Measurements from ENCODE around the gene SNED1. TPM values are rescaled to one million over a fixed set of nuclear protein-coding genes. Genes with fewer than 3 reads are reported as not detected.

Gene SNED1
- total and polyA plus RNA-seq, 4 donors, result 0.65 to 18.1 (median 2.8) TPM

- Histone ChIP-seq H3K9me3 (ENCODE audit: control insufficient read depth in 4 of 4, low read length in 3 of 4) (no peaks in the 10 kb centered on the region), H3K4me3 (ENCODE audit: low read depth in 1 of 3, low read length in 3 of 3) (no peak overlapping the region), H3K4me1 (ENCODE audit: control insufficient read depth in 4 of 4, insufficient read depth in 4 of 4, low read length in 3 of 4) (peaks cover 21 to 36% (median 26%) of the 10 kb centered on the region in 4 donors), H3K27ac (ENCODE audit: low read depth in 1 of 2, low read length in 2 of 2) (no peak overlapping the region), H3K27me3 (ENCODE audit: control insufficient read depth in 4 of 4, insufficient read depth in 4 of 4, low read length in 3 of 4) (no peaks in the 10 kb centered on the region), H3K36me3 (ENCODE audit: control insufficient read depth in 4 of 4, insufficient read depth in 3 of 4, low read depth in 1 of 4, low read length in 3 of 4) (no peaks in the 10 kb centered on the region), H3K9ac (ENCODE audit: low read depth in 1 of 2, low read length in 2 of 2) (no peak overlapping the region)
- WGBS, result 92% methylated on average over 25 of the region's 25 CpGs
- TF ChIP-seq RAD21 (IDR thresholded peaks at IDR 0.05), result no peak
- no peak for TF ChIP-seq FOXA2 (IDR thresholded peaks at IDR 0.05)
- TF ChIP-seq, protein P1, sequence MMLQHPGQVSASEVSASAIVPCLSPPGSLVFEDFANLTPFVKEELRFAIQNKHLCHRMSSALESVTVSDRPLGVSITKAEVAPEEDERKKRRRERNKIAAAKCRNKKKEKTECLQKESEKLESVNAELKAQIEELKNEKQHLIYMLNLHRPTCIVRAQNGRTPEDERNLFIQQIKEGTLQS (IDR thresholded peaks at IDR 0.05), result no peak
- no peak for TF ChIP-seq GABPA (IDR thresholded peaks at IDR 0.05 in 1 of 2, conservative IDR thresholded peaks at IDR 0.05 in 1 of 2)
- TF ChIP-seq CTCF (IDR thresholded peaks at IDR 0.05; ENCODE audit: low read depth, low read length, missing input control), result no peak
- no peak for TF ChIP-seq REST (IDR thresholded peaks at IDR 0.05)
- no peak for DNase-seq (ENCODE audit: low spot score)
Measured at GRCh38 chr2:240981871-240982800, 16.3 kb upstream of the SNED1 start.

GRCh38 chr2:240982821-240983281 is 15.6 kb upstream of the SNED1 start:
- DNase-seq (ENCODE audit: low spot score), result no peak
- WGBS, result 90% methylated on average over 8 of the region's 8 CpGs
- no peak for TF ChIP-seq HNF4G (IDR thresholded peaks at IDR 0.05)
- TF ChIP-seq JUND (IDR thresholded peaks at IDR 0.05), result no peak
- TF ChIP-seq NR2F2 (IDR thresholded peaks at IDR 0.05), result no peak
- no peak for TF ChIP-seq EGR1 (IDR thresholded peaks at IDR 0.05; ENCODE audit: low read depth in 2 of 2)
- no peak for TF ChIP-seq CTCF (IDR thresholded peaks at IDR 0.05; ENCODE audit: low read depth, low read length, missing input control)
- H3K27ac ChIP-seq (ENCODE audit: low read depth in 1 of 2, low read length in 2 of 2), result no peak overlapping the region
- H3K36me3 ChIP-seq (ENCODE audit: control insufficient read depth in 4 of 4, insufficient read depth in 3 of 4, low read depth in 1 of 4, low read length in 3 of 4), result no peaks in the 10 kb centered on the region
- H3K4me3 ChIP-seq (ENCODE audit: low read depth in 1 of 3, low read length in 3 of 3), result no peak overlapping the region
- H3K9ac ChIP-seq (ENCODE audit: low read depth in 1 of 2, low read length in 2 of 2), result no peak overlapping the region
- no peaks in the 10 kb centered on the region for H3K27me3 ChIP-seq (ENCODE audit: control insufficient read depth in 4 of 4, insufficient read depth in 4 of 4, low read length in 3 of 4)
- peaks cover 26 to 43% (median 34%) of the 10 kb centered on the region in 4 donors for H3K4me1 ChIP-seq (ENCODE audit: control insufficient read depth in 4 of 4, insufficient read depth in 4 of 4, low read length in 3 of 4)
- H3K9me3 ChIP-seq (ENCODE audit: control insufficient read depth in 4 of 4, low read length in 3 of 4), result no peaks in the 10 kb centered on the region
